PFSK-1 (cell line): ENCODE measurements around the gene GRK4.

Experiments used
- FOXP2 ChIP-seq: optimal IDR thresholded peaks from 2 replicates; pipeline ENCODE3; 2011; ENCODE audit warnings: borderline replicate concordance, control low read depth, inconsistent platforms; ENCODE audit not compliant: insufficient read depth; ENCODE audit errors: extremely low read length, extremely low read depth
- POLR2AphosphoS5 ChIP-seq: IDR thresholded peaks from 2 replicates; pipeline ENCODE4 v1.6.1; 2012; ENCODE audit warnings: low read depth, mild to moderate bottlenecking, control low read depth, low read length, moderate library complexity
- REST ChIP-seq, 2 experiments: IDR thresholded peaks; 2 replicates each; pipeline versions ENCODE4 v1.6.1 to v1.8.0; 2011 to 2012; ENCODE audit warnings: low read depth in 2 of 2, low read length in 2 of 2, control low read depth in 1 of 2, inconsistent platforms in 1 of 2, mild to moderate bottlenecking in 1 of 2, moderate library complexity in 1 of 2; ENCODE audit not compliant: insufficient read depth in 1 of 2
- SIN3A ChIP-seq: IDR thresholded peaks from 2 replicates; pipeline ENCODE4 v1.6.1; 2012; ENCODE audit warnings: mild to moderate bottlenecking, low read length, moderate library complexity, borderline replicate concordance; ENCODE audit not compliant: insufficient read depth
- TAF1 ChIP-seq: IDR thresholded peaks from 2 replicates; pipeline ENCODE4 v1.6.1; 2012; ENCODE audit warnings: low read length, control low read depth, borderline replicate concordance; ENCODE audit not compliant: insufficient read depth

Gene GRK4

GRCh38 chr4:2971275-2971674 is 7.9 kb downstream of the GRK4 start:
- no peak for TF ChIP-seq FOXP2

GRCh38 chr4:2977211-2978088 is 14.1 kb downstream of the GRK4 start:
- TF ChIP-seq REST (IDR thresholded peaks at IDR 0.05; ENCODE audit: insufficient read depth in 1 of 2, low read depth in 2 of 2, low read length in 2 of 2), result no peak
- no peak for TF ChIP-seq SIN3A
- no peak for TF ChIP-seq FOXP2
- no peak for TF ChIP-seq TAF1
- no peak for TF ChIP-seq POLR2AphosphoS5

GRCh38 chr4:2981256-2981819 is 18.0 kb downstream of the GRK4 start:
- no peak for TF ChIP-seq REST (IDR thresholded peaks at IDR 0.05; ENCODE audit: insufficient read depth in 1 of 2, low read depth in 2 of 2, low read length in 2 of 2)
- no peak for TF ChIP-seq POLR2AphosphoS5
- no peak for TF ChIP-seq SIN3A
- no peak for TF ChIP-seq TAF1
- TF ChIP-seq FOXP2, result no peak

- TF ChIP-seq FOXP2 (no peak), SIN3A (no peak), POLR2AphosphoS5 (no peak), TAF1 (no peak), REST (IDR thresholded peaks at IDR 0.05; ENCODE audit: insufficient read depth in 1 of 2, low read depth in 2 of 2, low read length in 2 of 2) (no peak)
These were observed 18.6 kb downstream of the GRK4 start for GRCh38 chr4:2982012-2982411.

- no peak for TF ChIP-seq REST (IDR thresholded peaks at IDR 0.05; ENCODE audit: insufficient read depth in 1 of 2, low read depth in 2 of 2, low read length in 2 of 2)
- TF ChIP-seq SIN3A, result no peak
- no peak for TF ChIP-seq TAF1
- TF ChIP-seq POLR2AphosphoS5, result no peak
These were observed 27.9 kb downstream of the GRK4 start for GRCh38 chr4:2991243-2991642.
